HepG2 (cell line): ENCODE results near the gene EFNA2. TPM values are rescaled to one million over a fixed set of nuclear protein-coding genes. Genes with fewer than 3 reads are reported as not detected.

ENCODE experiments used
- ARNT2 ChIP-seq: sonication (generic); formaldehyde crosslinking; IDR thresholded peaks from 2 replicates; pipeline ENCODE4 v1.8.0; 2022; ENCODE audit warnings: mild to moderate bottlenecking, low read depth, missing genetic modification reagents, moderate library complexity
- HDAC2 ChIP-seq: sonication (generic); formaldehyde crosslinking; IDR thresholded peaks from 2 replicates; pipeline ENCODE4 v1.4.0; 2020; ENCODE audit warnings: missing genetic modification reagents
- MED13 ChIP-seq: sonication (generic); formaldehyde crosslinking; IDR thresholded peaks from 2 replicates; pipeline ENCODE4 v1.5.0; 2020; ENCODE audit warnings: missing genetic modification reagents
- MYC ChIP-seq: sonication (generic); formaldehyde crosslinking; IDR thresholded peaks from 2 replicates; pipeline ENCODE4 v1.9.0; 2021; ENCODE audit warnings: missing genetic modification reagents, borderline replicate concordance
- NFE2L1 ChIP-seq: sonication (generic); formaldehyde crosslinking; IDR thresholded peaks from 2 replicates; pipeline ENCODE4 v1.4.0; 2020; ENCODE audit warnings: missing genetic modification reagents, mild to moderate bottlenecking, borderline replicate concordance
- NR1H2 ChIP-seq: sonication (generic); formaldehyde crosslinking; IDR thresholded peaks from 2 replicates; pipeline ENCODE4 v1.8.1; 2022; ENCODE audit warnings: low read depth, missing genetic modification reagents, borderline replicate concordance
- RXRB ChIP-seq: IDR thresholded peaks from 2 replicates; pipeline ENCODE4 v1.6.1; 2016; ENCODE audit warnings: borderline replicate concordance, missing genetic modification reagents, missing compliant biosample characterization
- SETDB1 ChIP-seq: sonication (generic); formaldehyde crosslinking; IDR thresholded peaks from 2 replicates; pipeline ENCODE4 v1.5.1; 2020; ENCODE audit warnings: missing genetic modification reagents, mild to moderate bottlenecking, borderline replicate concordance
- STAT6 ChIP-seq: sonication (generic); formaldehyde crosslinking; IDR thresholded peaks from 2 replicates; pipeline ENCODE4 v1.4.0; 2020; ENCODE audit warnings: missing genetic modification reagents, mild to moderate bottlenecking, borderline replicate concordance
- ZBTB25 ChIP-seq: IDR thresholded peaks from 2 replicates; pipeline ENCODE4 v1.6.1; 2018; ENCODE audit warnings: missing genetic modification reagents
- ZBTB4 ChIP-seq: sonication (generic); formaldehyde crosslinking; IDR thresholded peaks from 2 replicates; pipeline ENCODE4 v1.4.0; 2020; ENCODE audit warnings: missing genetic modification reagents, mild to moderate bottlenecking, borderline replicate concordance
- ZFP1 ChIP-seq: IDR thresholded peaks from 2 replicates; pipeline ENCODE4 v1.6.1; 2016
- ZHX1 ChIP-seq: sonication (generic); formaldehyde crosslinking; IDR thresholded peaks from 2 replicates; pipeline ENCODE4 v1.8.1; 2022; ENCODE audit warnings: low read depth, mild to moderate bottlenecking, missing genetic modification reagents
- ZNF280B ChIP-seq: sonication (generic); formaldehyde crosslinking; IDR thresholded peaks from 2 replicates; pipeline ENCODE4 v1.5.0; 2020; ENCODE audit warnings: missing genetic modification reagents, mild to moderate bottlenecking, borderline replicate concordance
- ZNF329 ChIP-seq: sonication (generic); formaldehyde crosslinking; IDR thresholded peaks from 2 replicates; pipeline ENCODE4 v1.9.0; 2021; ENCODE audit warnings: low read depth, mild to moderate bottlenecking, missing genetic modification reagents
- ZNF451 ChIP-seq: sonication (generic); formaldehyde crosslinking; IDR thresholded peaks from 2 replicates; pipeline ENCODE4 v1.5.0; 2020; ENCODE audit warnings: mild to moderate bottlenecking, missing genetic modification reagents
- ZNF766 ChIP-seq: sonication (generic); formaldehyde crosslinking; IDR thresholded peaks from 2 replicates; pipeline ENCODE4 v1.5.0; 2020; ENCODE audit warnings: missing genetic modification reagents, borderline replicate concordance
- polyA plus RNA-seq, 8 experiments: library from polyadenylated mRNA; depleted of rRNA in 3 of 8; stranded (reverse) in 7 of 8; unstranded in 1 of 8; fragments of >200 nt; fragmentation: Illumina TruSeq in 4 of 8; extraction: Trizol in 4 of 8; gene quantifications; 2 replicates each; pipeline versions ENCODE4 v1.2.1 to v1.2.3, GENCODE V29; 2011 to 2016; ENCODE audit warnings: low read depth in 4 of 8, missing spikeins in 1 of 8, mixed read lengths in 1 of 8; ENCODE audit not compliant: insufficient read depth in 1 of 8
- total RNA-seq, 5 experiments: library from RNA; depleted of rRNA; stranded (reverse); fragments of >200 nt; fragmentation: Illumina TruSeq; extraction: Trizol; gene quantifications; 2 replicates each; pipeline ENCODE4 v1.2.3, GENCODE V29; 2016; ENCODE audit warnings: low read depth in 1 of 5

The EFNA2 gene
- total and polyA plus RNA-seq, 2 of the 13 experiments (the other 11 are each of a cell fraction or from before 2014, with no cell fraction given), result 6.0 to 9.9 TPM

- peak; percentile 74; the same call in 1 of the 2 replicates for TF ChIP-seq ZBTB4 (CRISPR knock-in tag)
- TF ChIP-seq MED13 (CRISPR knock-in tag), result 0 out of 2 replicates have a peak, but pooled peaks have one; percentile 57
- no peak; the same call in 1 of the 2 replicates for TF ChIP-seq ZFP1
- TF ChIP-seq ZNF280B, result peak; percentile 94
- no peak for TF ChIP-seq NR1H2 (CRISPR knock-in tag)
- peak; percentile 79 for TF ChIP-seq HDAC2
- TF ChIP-seq ZNF329 (CRISPR knock-in tag), result peak; percentile 96
- no peak for TF ChIP-seq NFE2L1 (CRISPR knock-in tag)
- peak; percentile 41; the same call in 1 of the 2 replicates for TF ChIP-seq ARNT2 (CRISPR knock-in tag)
- TF ChIP-seq ZNF451, result no peak; the same call in 1 of the 2 replicates
- TF ChIP-seq MYC (CRISPR knock-in tag), result peak; percentile 57; the same call in 1 of the 2 replicates
- 0 out of 2 replicates have a peak, but pooled peaks have one; percentile 17 for TF ChIP-seq ZNF766
- peak; percentile 86 for TF ChIP-seq ZHX1
- no peak for TF ChIP-seq STAT6 (CRISPR knock-in tag)
- TF ChIP-seq ZBTB25 (CRISPR knock-in tag), result peak; percentile 48; the same call in 1 of the 2 replicates
- no peak for TF ChIP-seq SETDB1
- peak; percentile 90 for TF ChIP-seq RXRB
Observed at GRCh38 chr19:1259206-1259875, 26.3 kb upstream of the EFNA2 start (continued).
